Fibroblast of the aortic adventitia (primary cell): ENCODE data around the gene RAB1A. TPM values are rescaled to one million over a fixed set of nuclear protein-coding genes. Genes with fewer than 3 reads are reported as not detected.

Experiments used
- DNase-seq: peaks from one replicate; pipeline ENCODE4 v3.0.0-alpha.2; 2010; ENCODE audit warnings: low read depth
- H3K4me3 ChIP-seq: 2 replicates; pipeline ENCODE4 v1.5.1; 2011; ENCODE audit warnings: low read depth, mild to moderate bottlenecking, control low read depth, low read length, moderate library complexity
- CTCF ChIP-seq: IDR thresholded peaks from 2 replicates; pipeline ENCODE4 v1.5.1; 2011; ENCODE audit warnings: mild to moderate bottlenecking, low read length, control low read depth, inconsistent platforms; ENCODE audit not compliant: insufficient read depth
- total RNA-seq: library from RNA; depleted of rRNA; stranded (reverse); fragments of >200 nt; gene quantifications from 2 replicates; pipeline ENCODE4 v1.2.3, GENCODE V29; 2012; ENCODE audit warnings: low replicate concordance

The RAB1A gene
- total RNA-seq, 1 donor, result 80.7 TPM

- DNase-seq, result no peak
- no peak overlapping the region for H3K4me3 ChIP-seq
- TF ChIP-seq CTCF, result no peak
These were observed 26.1 kb upstream of the RAB1A start for GRCh38 chr2:65156041-65156440.

GRCh38 chr2:65153515-65153914 lies 23.6 kb upstream of the RAB1A start:
- DNase-seq, result no peak
- TF ChIP-seq CTCF, result no peak
- H3K4me3 ChIP-seq, result no peak overlapping the region

- no peak for TF ChIP-seq CTCF
- no peak overlapping the region for H3K4me3 ChIP-seq
- no peak for DNase-seq
These were observed 16.2 kb upstream of the RAB1A start for GRCh38 chr2:65146078-65146477.

GRCh38 chr2:65144571-65144970 lies 14.7 kb upstream of the RAB1A start:
- H3K4me3 ChIP-seq, result no peak overlapping the region
- no peak for DNase-seq
- no peak for TF ChIP-seq CTCF

GRCh38 chr2:65142515-65142914 lies 12.6 kb upstream of the RAB1A start:
- no peak overlapping the region for H3K4me3 ChIP-seq
- DNase-seq, result no peak
- peak; percentile 26 for TF ChIP-seq CTCF

- no peak for DNase-seq
- TF ChIP-seq CTCF, result no peak
- H3K4me3 ChIP-seq, result no peak overlapping the region
These were observed 7.4 kb upstream of the RAB1A start for GRCh38 chr2:65137197-65137775.

GRCh38 chr2:65136253-65136652 lies 6.3 kb upstream of the RAB1A start:
- TF ChIP-seq CTCF, result no peak
- DNase-seq, result no peak
- no peak overlapping the region for H3K4me3 ChIP-seq
